ENCODE results near the gene ZNF425.
"Not testable (repeated sequence)": the region's sequence is repeated elsewhere in the genome, so short reads cannot be mapped to it uniquely, and the experiment has no call there.

ZNF425 gene, protein sequence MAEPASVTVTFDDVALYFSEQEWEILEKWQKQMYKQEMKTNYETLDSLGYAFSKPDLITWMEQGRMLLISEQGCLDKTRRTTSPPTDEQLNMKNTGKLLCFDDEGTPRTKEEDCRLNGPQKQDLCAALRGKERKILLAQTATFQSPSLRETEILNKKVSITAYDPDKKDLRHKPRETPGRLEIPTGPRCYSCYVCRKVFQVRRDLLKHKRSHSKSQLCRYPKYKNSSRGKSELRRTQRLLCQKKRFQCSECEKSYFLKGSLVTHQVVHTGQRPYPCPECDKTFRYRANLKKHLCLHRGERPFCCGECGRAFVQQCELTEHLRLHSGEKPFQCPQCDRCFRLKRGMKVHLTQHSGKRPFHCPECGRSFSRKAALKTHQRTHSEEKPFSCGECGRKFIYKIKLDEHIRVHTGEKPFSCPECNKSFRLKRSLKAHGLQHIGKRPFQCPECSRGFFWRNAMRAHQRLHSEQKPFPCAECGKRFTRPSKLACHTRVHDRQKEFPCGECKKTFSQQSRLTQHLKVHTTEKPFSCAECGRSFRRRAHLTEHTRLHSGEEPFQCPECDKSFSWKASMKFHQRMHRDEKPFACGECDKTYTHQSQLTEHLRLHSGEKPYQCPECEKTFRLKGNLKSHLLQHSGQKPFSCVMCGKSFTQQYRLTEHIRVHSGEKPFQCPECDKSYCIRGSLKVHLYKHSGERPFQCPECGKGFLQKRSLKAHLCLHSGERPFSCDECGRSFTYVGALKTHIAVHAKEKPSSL

GRCh38 chr7:149125863-149126661, at the start of gene ZNF425:
ZNF425 (minus strand) TSS chr7:149126324; CDS start chr7:149126213, 111 bp downstream.
- peak; percentile 68 for DNase-seq

GRCh38 chr7:149175150-149175549, 49.0 kb upstream of the ZNF425 start:
- DNase-seq, result peak; percentile 21

GRCh38 chr7:149172534-149172920, 46.4 kb upstream of the ZNF425 start:
- DNase-seq, result no peak

- no peak for DNase-seq
Measured at GRCh38 chr7:149171892-149172533, 45.9 kb upstream of the ZNF425 start.

DNA sequence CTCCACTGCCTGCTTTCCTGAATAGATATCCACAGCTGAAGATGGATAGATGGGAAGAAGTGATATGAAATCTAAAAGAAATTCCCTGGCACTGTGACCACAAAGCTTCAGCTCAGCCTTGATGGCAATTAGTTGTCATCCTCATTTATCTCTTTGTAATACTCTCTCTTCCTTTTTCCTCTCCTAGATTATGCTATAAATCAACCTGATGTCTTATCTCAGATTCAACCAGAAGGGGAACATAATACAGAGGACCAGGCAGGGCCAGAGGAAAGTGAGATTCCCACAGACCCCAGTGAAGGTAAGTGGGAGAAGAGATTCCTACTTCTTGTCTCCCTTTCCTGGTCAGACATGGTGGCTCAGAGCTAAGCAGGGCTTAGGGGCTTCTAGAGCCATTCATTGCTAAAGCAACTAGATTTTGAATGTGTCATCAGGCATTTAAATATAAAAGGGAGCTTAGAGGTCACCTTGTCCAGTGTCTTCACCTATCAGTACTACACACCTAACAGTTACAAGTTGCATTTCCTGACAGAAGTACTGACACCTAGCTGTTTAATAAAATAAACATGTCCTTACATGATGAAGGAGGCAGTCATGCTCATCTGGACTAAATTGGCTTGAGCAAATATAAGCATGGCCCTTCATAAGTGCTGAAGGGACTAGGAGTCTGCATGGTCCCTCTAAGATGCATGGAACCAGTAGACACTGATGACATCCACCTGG, 40.7 kb upstream of the ZNF425 start:
- no peak for DNase-seq

DNA sequence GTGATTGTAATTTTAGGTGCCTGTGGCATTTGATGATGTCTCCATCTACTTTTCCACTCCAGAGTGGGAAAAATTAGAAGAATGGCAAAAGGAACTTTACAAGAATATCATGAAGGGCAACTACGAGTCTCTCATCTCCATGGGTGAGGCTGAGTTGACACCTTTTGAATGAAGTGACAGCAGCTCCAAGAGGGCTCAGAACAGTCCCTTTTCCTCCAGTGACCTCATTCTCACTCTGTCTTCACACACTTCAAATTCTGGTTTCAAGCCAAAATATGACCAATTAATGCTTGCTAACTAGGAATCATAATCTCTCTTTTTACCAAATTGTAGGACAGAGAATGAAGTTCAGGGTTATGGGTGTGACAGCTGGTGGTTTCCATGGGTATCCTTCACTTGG, 40.0 kb upstream of the ZNF425 start:
- no peak for DNase-seq

GRCh38 chr7:149161241-149161848, 35.2 kb upstream of the ZNF425 start:
- DNase-seq, result no peak

DNA sequence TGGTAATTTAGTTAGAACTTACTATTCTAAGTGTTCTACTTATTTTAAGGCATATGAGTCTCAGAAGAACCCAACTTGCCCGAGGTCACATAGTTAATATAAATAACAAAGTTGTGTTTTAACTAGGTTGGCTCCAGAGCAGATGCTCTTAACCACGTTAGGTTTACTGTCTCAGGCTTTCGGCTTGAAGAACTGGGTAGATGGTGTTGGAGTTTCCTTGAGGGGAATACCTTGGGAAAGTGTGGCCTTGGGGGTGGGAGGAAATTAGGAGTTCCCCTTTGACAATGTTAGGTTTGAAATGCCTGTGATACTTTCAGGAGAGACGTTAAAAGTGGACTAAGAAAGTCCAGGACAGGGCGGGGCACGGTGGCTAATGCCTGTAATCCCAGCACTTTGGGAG, 30.8 kb upstream of the ZNF425 start:
- DNase-seq, result no peak

DNA sequence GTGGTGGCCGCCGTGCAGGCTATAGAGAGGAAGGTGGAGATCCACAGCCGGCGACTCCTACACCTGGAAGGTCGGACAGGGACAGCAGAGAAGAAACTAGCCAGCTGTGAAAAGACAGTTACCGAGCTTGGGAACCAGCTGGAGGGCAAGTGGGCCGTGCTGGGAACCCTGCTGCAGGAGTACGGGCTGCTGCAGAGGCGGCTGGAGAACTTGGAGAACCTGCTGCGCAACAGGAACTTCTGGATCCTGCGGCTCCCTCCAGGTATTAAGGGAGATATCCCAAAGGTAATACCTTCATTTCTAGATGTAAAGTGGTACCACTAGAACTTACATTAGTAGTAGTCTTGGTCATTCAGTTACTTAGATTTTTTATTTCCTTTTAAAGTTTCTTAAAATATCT, 27.9 kb upstream of the ZNF425 start:
- no peak for DNase-seq

DNA sequence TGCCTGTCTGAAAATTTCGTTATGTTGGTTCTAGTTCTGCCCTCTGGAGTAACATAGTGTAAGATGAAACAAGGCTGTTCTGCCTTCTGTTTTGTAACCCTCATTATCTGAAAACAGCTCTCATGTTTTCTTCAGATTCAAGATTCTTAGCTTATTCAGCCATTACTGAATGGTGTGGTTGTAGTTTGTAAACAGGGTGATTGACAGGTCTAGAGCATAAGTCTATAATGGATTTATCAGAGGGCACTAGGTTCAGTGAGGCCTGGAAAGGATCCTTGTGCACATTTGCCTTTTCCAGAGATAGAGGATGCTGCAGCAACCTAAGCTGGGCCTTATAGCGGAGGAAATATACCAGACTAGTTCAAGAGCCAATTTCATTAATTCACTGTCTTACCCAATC, 27.2 kb upstream of the ZNF425 start:
- no peak for DNase-seq

DNA sequence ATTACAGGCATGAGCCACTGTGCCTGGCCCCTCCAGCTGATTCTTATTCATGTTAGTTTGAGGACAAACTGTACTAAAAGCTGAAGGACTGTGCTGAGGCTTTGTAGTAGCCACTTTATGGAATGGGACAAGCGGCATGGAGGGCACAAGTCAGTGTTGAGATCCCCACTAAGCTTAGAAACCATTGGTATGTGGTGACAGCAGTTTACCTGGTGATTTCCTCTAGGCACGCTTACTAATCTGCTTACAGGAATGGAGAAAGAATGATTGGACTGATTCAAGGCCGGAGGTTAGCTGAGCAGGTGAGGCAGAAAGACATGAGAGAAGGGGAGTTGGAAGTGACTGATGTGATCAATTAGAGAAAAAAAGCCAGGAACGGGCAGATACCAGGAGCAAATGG, 24.9 kb upstream of the ZNF425 start:
- DNase-seq, result no peak

DNA sequence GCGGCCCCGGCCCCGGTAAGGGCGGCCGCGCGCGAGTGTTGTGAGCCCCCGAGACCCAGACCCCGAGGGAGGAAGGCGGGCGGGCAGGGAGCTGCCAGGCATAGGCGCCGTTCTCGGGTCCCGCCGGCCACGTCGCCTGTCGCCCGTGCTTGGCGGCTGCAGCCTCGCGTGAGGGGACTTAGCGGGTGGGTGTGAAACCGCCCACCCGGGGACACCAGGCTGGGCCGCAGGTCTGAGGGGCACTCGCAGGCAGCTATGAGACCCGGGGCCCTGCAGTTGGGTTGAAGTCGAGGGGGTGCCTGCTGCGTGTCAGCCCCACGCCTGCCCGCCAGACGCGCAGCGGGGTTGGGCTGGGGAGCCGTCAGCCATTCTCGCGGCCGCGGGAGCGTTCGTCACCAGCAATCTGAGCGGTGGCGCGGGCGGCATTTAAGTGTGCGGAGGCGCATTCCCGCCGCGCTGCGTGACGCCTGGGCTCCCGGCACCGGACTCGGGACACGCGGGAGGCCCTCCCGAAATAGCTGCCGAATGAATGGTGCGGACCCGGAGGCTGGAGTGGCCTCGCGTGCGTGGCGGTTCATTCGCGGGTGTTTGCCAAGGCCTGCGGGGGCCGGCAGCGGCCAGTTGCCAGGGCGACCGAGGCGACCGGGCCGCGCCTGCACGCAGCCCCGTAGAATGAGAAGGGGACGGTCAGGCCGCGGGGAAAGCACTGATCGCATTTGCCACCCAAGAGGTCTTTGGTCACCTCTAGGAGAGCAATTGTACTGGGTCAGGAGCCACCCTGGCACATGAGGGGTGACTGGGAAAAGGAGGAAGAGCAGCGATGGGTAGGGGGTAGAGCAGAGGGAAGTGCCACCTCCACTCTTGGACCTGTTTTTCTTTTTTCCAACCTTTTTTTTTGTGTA, 21.9 kb upstream of the ZNF425 start:
- DNase-seq, result no peak

- peak; percentile 45 for DNase-seq
Measured at GRCh38 chr7:149147072-149147751, 21.1 kb upstream of the ZNF425 start, which contains the start of gene ZNF398. ZNF398 (plus strand) TSS chr7:149147453; CDS start chr7:149147743, 290 bp downstream.

GRCh38 chr7:149145031-149145845, 19.1 kb upstream of the ZNF425 start:
- no peak for DNase-seq

DNA sequence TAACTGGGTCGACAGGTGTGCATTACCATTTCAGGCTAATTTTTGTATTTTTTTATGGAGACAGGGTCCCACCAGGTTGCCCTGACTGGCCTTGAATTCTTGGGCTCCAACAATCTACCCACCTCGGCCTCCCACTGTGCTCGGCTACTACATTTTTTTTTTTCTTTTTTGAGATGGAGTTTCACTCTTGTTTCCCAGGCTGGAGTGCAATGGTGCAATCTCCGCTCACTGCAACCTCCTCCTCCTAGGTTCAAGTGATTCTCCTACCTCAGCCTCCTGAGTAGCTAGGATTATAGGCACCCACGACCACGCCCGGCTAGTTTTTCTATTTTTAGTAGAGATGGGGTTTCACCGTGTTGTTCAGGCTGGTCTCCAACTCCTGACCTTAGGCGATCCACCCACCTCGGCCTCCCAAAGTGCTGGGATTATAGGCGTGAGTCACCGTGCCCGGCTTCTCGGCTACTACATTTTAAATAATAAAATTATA, 18.4 kb upstream of the ZNF425 start:
- not testable (repeated sequence) for DNase-seq

- DNase-seq, result no peak
Measured at GRCh38 chr7:149141893-149142292, 15.8 kb upstream of the ZNF425 start.

DNA sequence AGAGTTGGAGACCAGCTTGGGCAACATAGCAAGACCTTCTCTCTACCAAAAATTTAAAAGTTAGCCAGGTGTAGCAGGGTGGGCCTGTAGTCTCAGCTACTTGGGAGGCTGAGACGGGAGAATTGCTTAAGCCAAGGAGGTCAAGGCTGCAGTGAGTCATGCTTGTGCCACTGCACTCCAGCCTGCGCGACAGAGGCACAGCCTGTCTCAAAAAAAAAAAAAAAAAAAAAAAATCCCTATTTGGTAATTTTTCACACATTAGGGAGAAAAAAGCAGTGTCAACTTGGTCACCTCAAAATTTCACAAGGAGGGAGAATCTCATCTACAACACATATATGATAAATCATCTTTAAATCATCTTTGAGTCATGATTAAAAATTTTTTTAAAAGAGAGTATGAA, 14.7 kb upstream of the ZNF425 start:
- DNase-seq, result no peak

GRCh38 chr7:149136118-149136517, 10.0 kb upstream of the ZNF425 start:
- no peak for DNase-seq
